Endodermal cell (in vitro differentiated cells): ENCODE results near the gene BEND5. TPM values are rescaled to one million over a fixed set of nuclear protein-coding genes. Genes with fewer than 3 reads are reported as not detected.

ENCODE experiments used
- DNase-seq: peaks from one replicate; pipeline ENCODE4 v3.0.0-alpha.2; 2017
- H3K27ac ChIP-seq: 2 replicates; pipeline ENCODE4 v1.5.1; 2013; ENCODE audit warnings: mild to moderate bottlenecking, low read depth, low read length, moderate library complexity
- H3K27me3 ChIP-seq: 2 replicates; pipeline ENCODE4 v1.6.1; 2013; ENCODE audit warnings: mild to moderate bottlenecking, low read length, moderate library complexity; ENCODE audit not compliant: insufficient read depth, control insufficient read depth, poor library complexity, severe bottlenecking
- H3K36me3 ChIP-seq: 2 replicates; pipeline ENCODE4 v1.7.0; 2013; ENCODE audit warnings: mild to moderate bottlenecking, low read length, moderate library complexity; ENCODE audit not compliant: control insufficient read depth, insufficient read depth
- H3K4me1 ChIP-seq: one replicate; pipeline ENCODE4 v1.7.0; 2013; ENCODE audit warnings: low read length; ENCODE audit not compliant: control insufficient read depth, insufficient read depth
- H3K4me3 ChIP-seq: 2 replicates; pipeline ENCODE4 v1.5.1; 2013; ENCODE audit warnings: mild to moderate bottlenecking, low read length, moderate library complexity
- H3K9ac ChIP-seq: 2 replicates; pipeline ENCODE4 v1.6.1; 2013; ENCODE audit warnings: mild to moderate bottlenecking, low read length, moderate library complexity; ENCODE audit not compliant: poor library complexity, severe bottlenecking; ENCODE audit errors: extremely low read depth
- H3K9me3 ChIP-seq: 2 replicates; pipeline ENCODE4 v1.6.1; 2013; ENCODE audit warnings: mild to moderate bottlenecking, low read length, moderate library complexity; ENCODE audit not compliant: control insufficient read depth
- H3K27ac Mint-ChIP-seq: 2 replicates; pipeline ENCODE4 v1.8.0; 2020; ENCODE audit warnings: mixed read lengths
- H3K27me3 Mint-ChIP-seq: 2 replicates; pipeline ENCODE4 v1.8.0; 2021; ENCODE audit warnings: mild to moderate bottlenecking, mixed read lengths; ENCODE audit not compliant: insufficient read depth
- H3K36me3 Mint-ChIP-seq: 2 replicates; pipeline ENCODE4 v1.8.0; 2020; ENCODE audit warnings: low read depth, mixed read lengths
- H3K4me1 Mint-ChIP-seq: 2 replicates; pipeline ENCODE4 v1.8.0; 2020; ENCODE audit warnings: mixed read lengths
- H3K4me3 Mint-ChIP-seq: 2 replicates; pipeline ENCODE4 v1.8.0; 2020; ENCODE audit warnings: mild to moderate bottlenecking, moderate library complexity, mixed read lengths
- H3K9me3 Mint-ChIP-seq: 2 replicates; pipeline ENCODE4 v1.8.0; 2020; ENCODE audit warnings: mild to moderate bottlenecking, mixed read lengths
- WGBS, 2 experiments: methylation state at CpG; one replicate each; pipeline versions ENCODE4 v1.1.5 to v1.1.7; 2013; ENCODE audit warnings: missing lambda C conversion rate in 2 of 2, mixed read lengths in 1 of 2; ENCODE audit not compliant: insufficient coverage in 1 of 2, insufficient read length in 1 of 2; 5-methylcytosine and 5-hydroxymethylcytosine counted together
- total RNA-seq, 2 donors: library from RNA; stranded (reverse); fragmentation: NEBNext Ultra II Directional in 1 of 2; extraction: Animal tissue kit (Norgen Biotek cat#: 25700) in 1 of 2; gene quantifications; 2 replicates in 1 of 2; 3 replicates in 1 of 2; pipeline ENCODE4 v1.2.1, GENCODE V29; 2021
- TF ChIP-seq, protein P1 (sequence below): fragments of 200-600 bp; sonication (generic); conservative IDR thresholded peaks from 2 replicates; pipeline ENCODE4 v1.5.0; 2021; ENCODE audit warnings: antibody characterized with exemption, mild to moderate bottlenecking

The BEND5 gene
- total RNA-seq, 2 donors from 2014 or later = 5.9 to 6.1 TPM

GRCh38 chr1:48704736-48705135, 72.0 kb downstream of the BEND5 start:
- no peak overlapping the region for H3K4me3 ChIP-seq
- Mint-ChIP-seq H3K36me3 (no peaks in the 10 kb centered on the region), H3K4me3 (no peak overlapping the region), H3K27me3 (peaks cover 8% of the 10 kb centered on the region), H3K4me1 (no peaks in the 10 kb centered on the region), H3K27ac (no peak overlapping the region), H3K9me3 (no peaks in the 10 kb centered on the region)
- 96 to 100% methylated on average over 3 to 6 of the region's 6 CpGs for WGBS, 2 experiments
- TF ChIP-seq, protein P1, sequence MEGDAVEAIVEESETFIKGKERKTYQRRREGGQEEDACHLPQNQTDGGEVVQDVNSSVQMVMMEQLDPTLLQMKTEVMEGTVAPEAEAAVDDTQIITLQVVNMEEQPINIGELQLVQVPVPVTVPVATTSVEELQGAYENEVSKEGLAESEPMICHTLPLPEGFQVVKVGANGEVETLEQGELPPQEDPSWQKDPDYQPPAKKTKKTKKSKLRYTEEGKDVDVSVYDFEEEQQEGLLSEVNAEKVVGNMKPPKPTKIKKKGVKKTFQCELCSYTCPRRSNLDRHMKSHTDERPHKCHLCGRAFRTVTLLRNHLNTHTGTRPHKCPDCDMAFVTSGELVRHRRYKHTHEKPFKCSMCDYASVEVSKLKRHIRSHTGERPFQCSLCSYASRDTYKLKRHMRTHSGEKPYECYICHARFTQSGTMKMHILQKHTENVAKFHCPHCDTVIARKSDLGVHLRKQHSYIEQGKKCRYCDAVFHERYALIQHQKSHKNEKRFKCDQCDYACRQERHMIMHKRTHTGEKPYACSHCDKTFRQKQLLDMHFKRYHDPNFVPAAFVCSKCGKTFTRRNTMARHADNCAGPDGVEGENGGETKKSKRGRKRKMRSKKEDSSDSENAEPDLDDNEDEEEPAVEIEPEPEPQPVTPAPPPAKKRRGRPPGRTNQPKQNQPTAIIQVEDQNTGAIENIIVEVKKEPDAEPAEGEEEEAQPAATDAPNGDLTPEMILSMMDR = no peak
- no peaks in the 10 kb centered on the region for H3K4me1 ChIP-seq
- H3K36me3 ChIP-seq = no peaks in the 10 kb centered on the region
- no peaks in the 10 kb centered on the region for H3K27me3 ChIP-seq
- no peak for DNase-seq
- H3K27ac ChIP-seq = no peak overlapping the region
- H3K9me3 ChIP-seq = no peaks in the 10 kb centered on the region
- no peak overlapping the region for H3K9ac ChIP-seq

GRCh38 chr1:48701445-48701844, 75.2 kb downstream of the BEND5 start:
- Mint-ChIP-seq H3K36me3 (no peaks in the 10 kb centered on the region), H3K27ac (no peak overlapping the region), H3K4me3 (no peak overlapping the region), H3K27me3 (peaks cover 13% of the 10 kb centered on the region), H3K9me3 (no peaks in the 10 kb centered on the region), H3K4me1 (no peaks in the 10 kb centered on the region)
- H3K27me3 ChIP-seq = no peaks in the 10 kb centered on the region
- H3K9me3 ChIP-seq = no peaks in the 10 kb centered on the region
- H3K4me1 ChIP-seq = no peaks in the 10 kb centered on the region
- WGBS, 2 experiments = 80 to 100% methylated on average over 1 of the region's 2 CpGs
- TF ChIP-seq, protein P1 = no peak
- H3K27ac ChIP-seq = no peak overlapping the region
- H3K36me3 ChIP-seq = no peaks in the 10 kb centered on the region
- DNase-seq = no peak
- no peak overlapping the region for H3K4me3 ChIP-seq
- no peak overlapping the region for H3K9ac ChIP-seq

DNA sequence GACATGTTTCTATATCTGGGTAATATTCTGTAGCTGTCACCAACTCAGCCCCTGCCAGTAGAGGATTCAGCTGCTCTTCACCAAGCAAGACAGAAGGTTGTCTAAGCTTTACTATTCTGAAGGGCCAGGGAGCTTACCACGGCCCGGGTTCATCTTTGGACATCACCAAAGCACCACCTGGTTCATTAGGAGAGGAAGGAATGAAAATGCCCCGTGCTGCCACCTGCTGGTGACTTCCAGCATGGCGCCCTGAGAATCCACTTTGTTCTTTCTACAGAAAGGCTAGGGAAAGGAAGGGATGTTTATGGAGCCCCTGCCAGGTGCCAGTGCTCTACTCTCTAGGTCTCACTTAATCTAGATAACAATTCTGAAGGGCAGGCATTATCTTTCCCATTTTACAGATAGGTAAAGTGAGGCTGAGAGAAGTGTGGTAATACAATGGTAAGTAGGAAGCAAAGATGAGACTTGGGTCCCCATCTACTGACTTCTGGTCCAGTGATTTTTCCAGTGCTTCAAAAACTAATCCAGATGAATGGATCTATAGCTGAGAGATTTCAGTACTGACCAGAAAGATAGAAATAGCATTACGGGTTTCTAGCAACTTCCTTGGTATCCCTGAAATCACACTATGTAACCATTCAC, 79.5 kb downstream of the BEND5 start:
- Mint-ChIP-seq H3K27ac (no peak overlapping the region), H3K27me3 (peaks cover 36% of the 10 kb centered on the region)
- peaks cover 10% of the 10 kb centered on the region for H3K27me3 ChIP-seq

More for the DNA sequence above, 79.5 kb downstream of the BEND5 start:
- Mint-ChIP-seq H3K4me1 (peaks cover 23% of the 10 kb centered on the region), H3K9me3 (no peaks in the 10 kb centered on the region), H3K4me3 (no peak overlapping the region), H3K36me3 (no peaks in the 10 kb centered on the region)
- H3K27ac ChIP-seq = no peak overlapping the region
- no peak overlapping the region for H3K4me3 ChIP-seq
- H3K4me1 ChIP-seq = peaks cover 8% of the 10 kb centered on the region
- no peak overlapping the region for H3K9ac ChIP-seq
- peak; percentile 95 for DNase-seq
- WGBS, 2 experiments = 23 to 41% methylated on average over 3 to 5 of the region's 5 CpGs
- H3K36me3 ChIP-seq = no peaks in the 10 kb centered on the region
- H3K9me3 ChIP-seq = no peaks in the 10 kb centered on the region
- TF ChIP-seq, protein P1 = peak; percentile 96
